ENCODE data around the gene WRAP73. TPM values are rescaled to one million over a fixed set of nuclear protein-coding genes. Genes with fewer than 3 reads are reported as not detected.

Gene WRAP73
- total RNA-seq, 1 donor from 2014 or later: 22.5 TPM

GRCh38 chr1:3617806-3618345 is 32.0 kb downstream of the WRAP73 start:
- no peak overlapping the region for H3K4me3 ChIP-seq
- no peak for TF ChIP-seq CTCF (IDR thresholded peaks at IDR 0.05)
- intact Hi-C loops (cut with DNase I): no loop called here
- ATAC-seq (no peak), DNase-seq (no peak)
- H3K36me3 ChIP-seq: no peaks in the 10 kb centered on the region
- H3K9me3 ChIP-seq: no peaks in the 10 kb centered on the region
- peaks cover 49% of the 10 kb centered on the region for H3K4me1 ChIP-seq
- no peak overlapping the region for H3K27ac ChIP-seq
- no peaks in the 10 kb centered on the region for H3K27me3 ChIP-seq (ENCODE audit: low read depth)

- no peak for DNase-seq
- no peak for TF ChIP-seq CTCF (IDR thresholded peaks at IDR 0.05)
- Histone ChIP-seq H3K4me3 (no peak overlapping the region), H3K36me3 (no peaks in the 10 kb centered on the region), H3K27ac (no peak overlapping the region), H3K27me3 (ENCODE audit: low read depth) (peaks cover 2% of the 10 kb centered on the region), H3K9me3 (no peaks in the 10 kb centered on the region), H3K4me1 (peaks cover 52% of the 10 kb centered on the region)
- intact Hi-C loops (cut with DNase I): no loop called here
- ATAC-seq: no peak
Measured at GRCh38 chr1:3616861-3617260, 33.0 kb downstream of the WRAP73 start.

GRCh38 chr1:3614755-3615742 is 34.9 kb downstream of the WRAP73 start:
- Histone ChIP-seq H3K27me3 (ENCODE audit: low read depth) (peaks cover 19% of the 10 kb centered on the region), H3K36me3 (no peaks in the 10 kb centered on the region), H3K27ac (no peak overlapping the region), H3K4me3 (no peak overlapping the region), H3K4me1 (peaks cover 62% of the 10 kb centered on the region), H3K9me3 (no peaks in the 10 kb centered on the region)
- intact Hi-C loops (cut with DNase I): no loop called here
- ATAC-seq (no peak), DNase-seq (no peak)
- peak; percentile 63 for TF ChIP-seq CTCF (IDR thresholded peaks at IDR 0.05)

- ATAC-seq (no peak), DNase-seq (no peak)
- H3K9me3 ChIP-seq: no peaks in the 10 kb centered on the region
- peaks cover 62% of the 10 kb centered on the region for H3K4me1 ChIP-seq
- H3K27me3 ChIP-seq (ENCODE audit: low read depth): peaks cover 23% of the 10 kb centered on the region
- intact Hi-C loops (cut with DNase I): no loop called here
- peak overlapping the region; percentile 14 for H3K27ac ChIP-seq
- H3K4me3 ChIP-seq: peak overlapping the region; percentile 61
- H3K36me3 ChIP-seq: no peaks in the 10 kb centered on the region
- no peak for TF ChIP-seq CTCF (IDR thresholded peaks at IDR 0.05)
Measured at GRCh38 chr1:3612123-3612522, 37.8 kb downstream of the WRAP73 start.

- no peak for TF ChIP-seq CTCF (IDR thresholded peaks at IDR 0.05)
- peak within 1 kb of the TSS; percentile 14 for H3K27ac ChIP-seq
- ATAC-seq (peak; percentile 84 to 85), DNase-seq (peak; percentile 85)
- no peaks in the 10 kb centered on the region for H3K36me3 ChIP-seq
- H3K27me3 ChIP-seq (ENCODE audit: low read depth): peaks cover 23% of the 10 kb centered on the region
- intact Hi-C loops (cut with DNase I): no loop called here
- peak within 1 kb of the TSS; percentile 61 for H3K4me3 ChIP-seq
- H3K4me1 ChIP-seq: peaks cover 62% of the 10 kb centered on the region
- H3K9me3 ChIP-seq: no peaks in the 10 kb centered on the region
Measured at GRCh38 chr1:3611170-3612019, 38.5 kb downstream of the WRAP73 start, which contains the start of gene MEGF6. Gene MEGF6, minus strand, starts transcription at chr1:3611508. Its CDS starts 240 bp downstream, at chr1:3611268.

All from lower lobe of right lung (tissue), 2 donors.